GM12892 (cell line): Measurements from ENCODE around the gene HOOK2.

Experiments used
- POLR2A ChIP-seq: IDR thresholded peaks from 2 replicates; pipeline ENCODE4 v1.6.1; 2011; ENCODE audit warnings: low read depth, low read length, control low read depth
- POLR2AphosphoS5 ChIP-seq: IDR thresholded peaks from 2 replicates; pipeline ENCODE4 v1.6.1; 2011; ENCODE audit warnings: low read depth, low read length, control low read depth
- TAF1 ChIP-seq: IDR thresholded peaks from 2 replicates; pipeline ENCODE4 v1.6.1; 2011; ENCODE audit warnings: low read depth, mild to moderate bottlenecking, control low read depth, low read length, borderline replicate concordance

- TF ChIP-seq POLR2AphosphoS5 (no peak), POLR2A (no peak), TAF1 (no peak)
These were observed 23.1 kb downstream of the HOOK2 start for GRCh38 chr19:12752056-12752781.
